GM21717 (cell line): Measurements from ENCODE around the gene ZNF528.

Experiments used
- ATAC-seq: cut with Tn5 transposase; IDR thresholded peaks from one replicate; pipeline ENCODE4 v1.9.1; 2021; ENCODE audit warnings: mild to moderate bottlenecking, moderate library complexity; ENCODE audit not compliant: unreplicated experiment

The ZNF528 gene

GRCh38 chr19:52397310-52398080 lies at the start of gene ZNF528:
Gene ZNF528 (plus strand): TSS chr19:52397849. CDS start chr19:52402014, 4,165 bp downstream.
- ATAC-seq: peak; percentile 80

GRCh38 chr19:52351512-52351911 lies 46.1 kb upstream of the ZNF528 start:
- ATAC-seq: no peak

- ATAC-seq: no peak
Measured at GRCh38 chr19:52366414-52366824, 31.2 kb upstream of the ZNF528 start.

- no peak for ATAC-seq
Measured at GRCh38 chr19:52369559-52370340, 27.9 kb upstream of the ZNF528 start, which contains the start of gene ZNF880. Gene ZNF880 (plus strand): TSS chr19:52369923. CDS start chr19:52369966, 43 bp downstream.

- no peak for ATAC-seq
Measured at GRCh38 chr19:52370341-52370710, 27.3 kb upstream of the ZNF528 start.

GRCh38 chr19:52391135-52391534 lies 6.5 kb upstream of the ZNF528 start:
- no peak for ATAC-seq

GRCh38 chr19:52398081-52398441 lies 412 bp downstream of the ZNF528 start:
- ATAC-seq: no peak

GRCh38 chr19:52410276-52410675 lies 12.6 kb downstream of the ZNF528 start:
- no peak for ATAC-seq

- ATAC-seq: no peak
Measured at GRCh38 chr19:52415711-52416110, 18.1 kb downstream of the ZNF528 start.

GRCh38 chr19:52428937-52429336 lies 31.3 kb downstream of the ZNF528 start, which contains the start of gene ZNF534:
Gene ZNF534 (plus strand): TSS chr19:52429148. CDS start chr19:52431475, 2,327 bp downstream.
- ATAC-seq: no peak

- no peak for ATAC-seq
Measured at GRCh38 chr19:52442179-52442578, 44.5 kb downstream of the ZNF528 start.

GRCh38 chr19:52444506-52444905 lies 46.9 kb downstream of the ZNF528 start:
- ATAC-seq: no peak

GRCh38 chr19:52451241-52451640 lies 53.6 kb downstream of the ZNF528 start:
- no peak for ATAC-seq

- no peak for ATAC-seq
Measured at GRCh38 chr19:52453324-52454094, 55.9 kb downstream of the ZNF528 start, which contains the start of gene ZNF578. Gene ZNF578 (plus strand): TSS chr19:52453553. CDS start chr19:52501846, 48,293 bp downstream.

- ATAC-seq: no peak
Measured at GRCh38 chr19:52464798-52465470, 67.3 kb downstream of the ZNF528 start.
